ENCODE data around the gene LMF2. TPM values are rescaled to one million over a fixed set of nuclear protein-coding genes. Genes with fewer than 3 reads are reported as not detected.

LMF2 gene
- total RNA-seq, 1 experiment from 2014 or later = 48.8 TPM

- no peak within 1 kb of the TSS for H3K27ac ChIP-seq
- H3K36me3 ChIP-seq = no peaks in the 10 kb centered on the region
- H3K4me3 ChIP-seq = no peak within 1 kb of the TSS
- peaks cover 9% of the 10 kb centered on the region; the same call in 1 of the 2 replicates for H3K27me3 ChIP-seq
- no peak for DNase-seq
- H3K9me3 ChIP-seq (replicated peaks) = no peaks in the 10 kb centered on the region
- H3K4me1 ChIP-seq = peaks cover 2% of the 10 kb centered on the region; the same call in 1 of the 2 replicates
These were observed 22.5 kb upstream of the LMF2 start, which contains the start of gene TYMP for GRCh38 chr22:50529897-50530579. TSS of gene TYMP (minus strand) at chr22:50530012. CDS start at chr22:50529709, 303 bp downstream.

- DNase-seq = no peak
- H3K27me3 ChIP-seq = peaks cover 9% of the 10 kb centered on the region; the same call in 1 of the 2 replicates
- peaks cover 5% of the 10 kb centered on the region; the same call in 1 of the 2 replicates for H3K4me1 ChIP-seq
- H3K9me3 ChIP-seq (replicated peaks) = no peaks in the 10 kb centered on the region
- H3K36me3 ChIP-seq = peaks cover 4% of the 10 kb centered on the region
- H3K4me3 ChIP-seq = no peak overlapping the region
- no peak overlapping the region for H3K27ac ChIP-seq
These were observed 22.0 kb upstream of the LMF2 start for GRCh38 chr22:50529416-50529896.

DNA sequence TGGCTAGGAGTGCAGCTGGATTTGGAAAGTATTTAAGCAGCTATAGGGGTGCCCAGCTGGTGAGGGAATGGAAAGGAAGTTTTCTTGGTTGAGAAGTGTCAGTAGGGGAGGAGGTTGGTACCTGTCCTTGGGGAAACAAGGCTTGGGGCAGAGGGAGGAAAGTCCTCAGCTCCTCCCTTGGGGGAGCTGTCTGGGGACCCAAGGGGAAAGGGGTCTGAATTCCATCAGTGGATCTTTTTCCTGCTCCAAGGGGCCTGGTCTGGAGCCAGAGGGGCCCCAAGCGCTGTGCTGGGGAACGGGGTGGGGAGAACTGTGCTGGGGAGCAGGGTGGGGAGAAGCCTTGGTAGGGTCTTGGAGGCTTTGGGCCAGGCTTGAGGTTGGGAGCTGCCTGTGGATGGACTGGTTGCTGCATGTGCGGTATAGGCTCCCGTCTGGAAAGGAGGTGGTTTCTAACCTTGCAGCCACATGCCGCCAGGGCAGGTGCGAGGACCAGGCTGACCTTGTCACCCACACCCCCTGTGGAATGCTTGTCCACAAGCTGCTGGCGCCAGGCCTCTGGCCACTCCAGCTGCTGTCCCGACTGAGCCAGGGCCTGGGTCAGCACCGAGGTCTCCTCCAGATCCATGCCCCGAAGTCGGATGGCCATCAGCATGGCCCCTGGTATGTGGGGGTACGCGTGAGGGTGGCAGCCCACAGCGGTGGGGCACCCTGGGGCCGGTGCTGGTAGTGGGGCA is 21.3 kb upstream of the LMF2 start:
- Histone ChIP-seq H3K27me3 (peaks cover 9% of the 10 kb centered on the region; the same call in 1 of the 2 replicates), H3K4me3 (no peak overlapping the region), H3K4me1 (peaks cover 6% of the 10 kb centered on the region; the same call in 1 of the 2 replicates), H3K9me3 (replicated peaks) (no peaks in the 10 kb centered on the region), H3K27ac (no peak overlapping the region), H3K36me3 (peaks cover 10% of the 10 kb centered on the region)
- no peak for DNase-seq

DNA sequence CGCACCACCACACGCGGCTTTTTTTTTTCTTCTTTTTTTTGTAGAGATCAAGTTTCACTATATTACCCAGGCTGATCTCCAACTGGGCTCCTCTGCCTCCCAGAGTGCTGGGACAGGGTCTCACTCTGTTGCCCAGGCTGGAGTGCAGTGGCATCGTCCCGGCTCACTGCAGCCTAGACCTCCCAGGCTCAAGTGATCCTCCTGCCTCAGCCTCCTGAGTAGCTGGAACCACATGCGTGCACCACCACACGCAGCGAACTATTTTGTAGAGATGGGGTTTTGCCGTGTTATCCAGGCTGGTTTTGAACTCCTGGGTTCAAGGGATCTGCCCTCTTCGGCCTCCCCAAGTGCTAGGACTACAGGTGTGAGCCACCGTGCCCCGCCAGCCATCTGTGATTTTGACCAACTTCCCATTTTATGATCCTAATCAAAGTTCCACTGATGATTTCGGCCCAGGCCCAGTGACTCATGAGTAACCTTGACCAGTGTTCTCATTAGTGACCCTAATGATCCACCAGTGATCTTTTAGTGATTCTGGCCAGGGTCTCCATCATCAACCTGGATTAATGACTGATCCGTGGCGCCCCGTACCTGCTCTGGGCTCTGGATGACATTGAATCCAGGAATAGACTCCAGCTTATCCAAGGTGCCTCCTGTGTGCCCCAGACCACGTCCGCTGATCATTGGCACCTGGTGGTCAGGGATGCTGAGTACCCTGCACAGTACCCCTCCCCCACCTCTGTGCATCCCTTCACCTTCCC is 20.6 kb upstream of the LMF2 start:
- H3K4me1 ChIP-seq = peaks cover 4% of the 10 kb centered on the region; the same call in 1 of the 2 replicates
- DNase-seq = no peak

GRCh38 chr22:50526834-50527801 is 19.6 kb upstream of the LMF2 start:
- Histone ChIP-seq H3K4me3 (peak overlapping the region; percentile 66), H3K9me3 (replicated peaks) (no peaks in the 10 kb centered on the region), H3K27ac (peak overlapping the region; percentile 54; the same call in 1 of the 2 replicates), H3K27me3 (no peaks in the 10 kb centered on the region), H3K4me1 (peaks cover 4% of the 10 kb centered on the region; the same call in 1 of the 2 replicates), H3K36me3 (peaks cover 20% of the 10 kb centered on the region)
- peak; percentile 58 to 59 for DNase-seq

More for the DNA sequence above, 20.6 kb upstream of the LMF2 start:
- Histone ChIP-seq H3K36me3 (peaks cover 16% of the 10 kb centered on the region), H3K27me3 (peaks cover 4% of the 10 kb centered on the region; the same call in 1 of the 2 replicates), H3K9me3 (replicated peaks) (no peaks in the 10 kb centered on the region), H3K4me3 (no peak overlapping the region), H3K27ac (no peak overlapping the region)

DNA sequence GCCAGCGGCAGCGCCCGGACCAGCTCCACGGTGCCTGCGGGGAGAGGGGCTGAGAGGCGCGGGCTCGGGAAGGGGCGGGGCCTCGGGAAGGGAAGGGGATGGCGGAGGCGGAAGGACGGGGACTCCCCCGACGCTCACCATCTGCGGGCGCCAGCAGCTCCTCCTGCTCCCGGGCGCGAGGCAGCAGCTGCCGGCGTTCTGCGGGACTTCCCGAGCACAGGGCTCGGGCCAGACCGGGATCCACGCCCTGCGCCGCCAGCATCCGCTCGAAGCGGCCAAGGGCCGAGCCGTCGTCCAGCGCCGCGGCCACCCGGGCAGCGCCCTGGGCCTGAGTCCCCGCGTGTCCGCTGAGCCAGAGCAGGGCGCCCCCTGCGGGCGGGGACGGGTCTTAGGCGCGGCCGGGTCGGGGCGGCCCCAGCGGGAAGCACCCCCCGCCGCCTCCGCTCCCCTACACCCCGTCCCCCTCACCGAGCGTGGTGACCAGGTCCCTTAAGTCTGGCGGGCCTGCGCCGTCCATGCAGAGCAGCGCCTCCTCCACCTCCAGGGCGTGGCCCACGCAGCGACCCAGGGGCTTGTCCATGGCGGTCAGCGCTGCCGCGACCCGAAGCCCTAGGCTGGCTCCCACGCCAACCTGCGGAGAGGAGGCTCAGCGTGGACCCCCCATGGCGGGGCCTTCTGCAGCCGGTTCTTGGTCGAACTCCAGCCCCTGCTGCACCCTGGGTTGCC is 18.8 kb upstream of the LMF2 start:
- Histone ChIP-seq H3K9me3 (replicated peaks) (no peaks in the 10 kb centered on the region), H3K4me1 (peaks cover 4% of the 10 kb centered on the region; the same call in 1 of the 2 replicates), H3K27ac (peak overlapping the region; percentile 54), H3K36me3 (peaks cover 28% of the 10 kb centered on the region), H3K4me3 (peak overlapping the region; percentile 66), H3K27me3 (no peaks in the 10 kb centered on the region)
- DNase-seq = peak; percentile 94

DNA sequence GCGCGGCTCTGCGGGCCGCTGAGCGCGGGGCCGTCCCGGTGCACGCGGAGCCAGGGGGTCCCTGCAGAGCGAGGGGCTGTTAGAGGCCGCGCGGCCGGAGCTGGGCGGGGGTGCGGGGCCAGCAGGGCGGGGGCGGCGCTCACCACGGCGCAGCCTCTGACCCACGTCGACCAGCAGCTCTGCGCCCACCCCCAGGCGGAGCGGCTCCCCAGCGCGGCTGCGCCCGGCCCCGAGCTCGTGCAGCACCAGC is 18.3 kb upstream of the LMF2 start:
- Histone ChIP-seq H3K4me1 (peaks cover 4% of the 10 kb centered on the region; the same call in 1 of the 2 replicates), H3K27me3 (no peaks in the 10 kb centered on the region), H3K27ac (peak overlapping the region; percentile 54; the same call in 1 of the 2 replicates), H3K4me3 (peak overlapping the region; percentile 66), H3K9me3 (replicated peaks) (no peaks in the 10 kb centered on the region), H3K36me3 (peaks cover 31% of the 10 kb centered on the region)
- DNase-seq = no peak

DNA sequence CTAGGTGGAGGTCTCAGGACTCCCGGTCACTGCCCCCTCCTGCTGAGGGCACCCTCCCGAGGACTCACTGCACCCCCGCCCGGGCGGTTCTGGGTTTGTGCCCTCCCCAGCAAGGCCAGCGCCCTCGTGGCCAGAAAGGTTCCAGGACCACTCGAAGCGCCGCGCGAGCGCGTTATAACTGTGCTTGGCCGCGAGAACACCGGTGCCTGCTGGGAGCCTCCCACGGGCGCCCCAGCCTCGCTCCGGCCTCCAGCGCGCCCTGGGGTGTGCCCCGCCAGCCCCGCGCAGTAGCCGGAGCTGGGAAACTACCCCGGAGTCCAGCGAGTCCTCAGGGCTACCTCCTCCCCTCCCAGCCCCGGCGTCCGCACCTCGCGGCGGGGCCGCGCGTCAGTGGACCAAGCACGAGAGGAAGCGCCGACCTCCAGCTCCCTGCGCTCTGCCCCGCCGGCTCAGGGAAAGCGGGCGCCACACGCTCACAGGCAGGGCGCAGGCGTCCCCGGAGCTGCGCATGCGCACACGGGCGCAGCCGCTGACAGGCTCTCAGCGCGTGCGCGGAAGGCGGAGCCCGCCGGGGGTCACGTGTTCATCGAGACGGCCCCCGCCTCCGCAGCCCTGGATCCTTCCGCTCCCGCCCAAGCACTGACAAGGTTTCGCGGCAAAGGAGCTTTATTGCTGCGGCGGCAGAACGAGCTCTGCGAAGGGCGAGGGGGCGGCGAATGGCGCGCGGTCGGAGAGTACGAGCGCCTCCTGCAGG is 17.8 kb upstream of the LMF2 start, which contains the start of gene SCO2:
SCO2 (minus strand) TSS at position 495 of the 754 bp plus-strand sequence. CDS start 1,187 bp downstream, outside the sequence.
- peak; percentile 99 for DNase-seq
- H3K4me1 ChIP-seq = peaks cover 4% of the 10 kb centered on the region; the same call in 1 of the 2 replicates
- H3K27me3 ChIP-seq = no peaks in the 10 kb centered on the region
- H3K4me3 ChIP-seq = peak within 1 kb of the TSS; percentile 66
- peak within 1 kb of the TSS; percentile 54 for H3K27ac ChIP-seq
- H3K9me3 ChIP-seq (replicated peaks) = no peaks in the 10 kb centered on the region
- H3K36me3 ChIP-seq = peaks cover 36% of the 10 kb centered on the region

DNA sequence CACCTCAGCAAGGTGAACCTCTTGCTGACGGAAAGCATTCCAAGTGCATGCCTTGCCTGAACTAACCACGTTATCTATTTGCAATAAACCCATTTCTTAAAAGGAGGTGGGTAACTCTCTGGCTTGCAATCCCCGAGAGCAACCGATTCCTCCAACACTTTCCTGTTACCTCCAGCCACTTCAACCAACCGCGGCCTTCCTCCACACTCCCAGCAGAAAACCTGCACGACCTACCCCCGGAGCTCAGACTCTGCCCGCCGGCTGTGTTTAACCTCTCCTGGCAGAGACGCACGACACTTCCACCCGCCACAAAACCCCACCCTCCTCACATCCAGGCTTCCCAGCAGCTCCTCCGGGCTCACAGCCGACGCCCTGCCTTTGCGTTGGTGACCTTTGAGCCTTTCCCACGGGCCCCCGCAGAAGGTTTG is 17.2 kb upstream of the LMF2 start:
- Histone ChIP-seq H3K4me3 (peak overlapping the region; percentile 66), H3K36me3 (peaks cover 42% of the 10 kb centered on the region), H3K4me1 (peaks cover 4% of the 10 kb centered on the region; the same call in 1 of the 2 replicates), H3K27me3 (no peaks in the 10 kb centered on the region), H3K9me3 (replicated peaks) (no peaks in the 10 kb centered on the region), H3K27ac (peak overlapping the region; percentile 54)
- peak in 1 of 2 experiments; percentile 28 for DNase-seq

GRCh38 chr22:50523806-50524675 is 16.5 kb upstream of the LMF2 start:
- DNase-seq = peak in 1 of 2 experiments; percentile 13
- H3K27me3 ChIP-seq = no peaks in the 10 kb centered on the region
- H3K4me3 ChIP-seq = peak overlapping the region; percentile 66; the same call in 1 of the 2 replicates
- H3K9me3 ChIP-seq (replicated peaks) = no peaks in the 10 kb centered on the region
- no peak overlapping the region for H3K27ac ChIP-seq
- peaks cover 4% of the 10 kb centered on the region; the same call in 1 of the 2 replicates for H3K4me1 ChIP-seq
- peaks cover 48% of the 10 kb centered on the region for H3K36me3 ChIP-seq

GRCh38 chr22:50523458-50523805 is 15.9 kb upstream of the LMF2 start:
- DNase-seq = no peak
- Histone ChIP-seq H3K36me3 (peaks cover 55% of the 10 kb centered on the region), H3K27ac (no peak overlapping the region), H3K4me3 (no peak overlapping the region), H3K4me1 (peaks cover 4% of the 10 kb centered on the region; the same call in 1 of the 2 replicates), H3K9me3 (replicated peaks) (no peaks in the 10 kb centered on the region), H3K27me3 (no peaks in the 10 kb centered on the region)
